Ectodermal cell (in vitro differentiated cells): ENCODE measurements around the gene BMPR1A.

Experiments used
- H3K27ac ChIP-seq: 2 replicates; pipeline ENCODE4 v1.7.0; 2013; ENCODE audit warnings: mild to moderate bottlenecking, low read depth, low read length; ENCODE audit not compliant: insufficient read depth, poor library complexity, severe bottlenecking
- H3K27me3 ChIP-seq: 2 replicates; pipeline ENCODE4 v1.7.0; 2013; ENCODE audit warnings: mild to moderate bottlenecking, low read length; ENCODE audit not compliant: insufficient read depth, control insufficient read depth, poor library complexity, severe bottlenecking
- H3K36me3 ChIP-seq: one replicate; pipeline ENCODE4 v1.7.0; 2013; ENCODE audit warnings: low read length; ENCODE audit not compliant: control insufficient read depth, insufficient read depth
- H3K4me1 ChIP-seq: one replicate; pipeline ENCODE4 v1.7.0; 2013; ENCODE audit warnings: low read length; ENCODE audit not compliant: control insufficient read depth, insufficient read depth
- H3K4me3 ChIP-seq: 2 replicates; pipeline ENCODE4 v1.7.0; 2013; ENCODE audit warnings: low read depth, low read length, control low read depth; ENCODE audit not compliant: insufficient read depth
- H3K9me3 ChIP-seq: 2 replicates; pipeline ENCODE4 v1.7.0; 2013; ENCODE audit warnings: mild to moderate bottlenecking, low read length, moderate library complexity; ENCODE audit not compliant: control insufficient read depth
- WGBS, 2 experiments: methylation state at CpG; one replicate each; pipeline ENCODE4 v1.1.7; 2013; ENCODE audit warnings: missing lambda C conversion rate in 2 of 2; 5-methylcytosine and 5-hydroxymethylcytosine counted together

The BMPR1A gene

GRCh38 chr10:86830043-86830591, 73.7 kb downstream of the BMPR1A start:
- 77 to 78% methylated on average over 4 of the region's 4 CpGs for WGBS, 2 experiments
- no peaks in the 10 kb centered on the region for H3K27me3 ChIP-seq
- H3K4me1 ChIP-seq: no peaks in the 10 kb centered on the region
- H3K9me3 ChIP-seq: no peaks in the 10 kb centered on the region
- H3K27ac ChIP-seq: no peak overlapping the region
- H3K4me3 ChIP-seq: no peak overlapping the region
- H3K36me3 ChIP-seq: no peaks in the 10 kb centered on the region

- no peaks in the 10 kb centered on the region for H3K27me3 ChIP-seq
- H3K4me3 ChIP-seq: no peak overlapping the region
- peaks cover 7% of the 10 kb centered on the region for H3K4me1 ChIP-seq
- H3K36me3 ChIP-seq: no peaks in the 10 kb centered on the region
- no peak overlapping the region for H3K27ac ChIP-seq
- no peaks in the 10 kb centered on the region for H3K9me3 ChIP-seq
These were observed 77.5 kb downstream of the BMPR1A start for GRCh38 chr10:86833969-86834368.

- Histone ChIP-seq H3K27me3 (no peaks in the 10 kb centered on the region), H3K4me3 (no peak overlapping the region)
- 100% methylated on average over 1 of the region's 1 CpG for WGBS, 2 experiments
These were observed 79.6 kb downstream of the BMPR1A start for GRCh38 chr10:86836044-86836443.

GRCh38 chr10:86837663-86838062, 81.2 kb downstream of the BMPR1A start:
- Histone ChIP-seq H3K9me3 (no peaks in the 10 kb centered on the region), H3K4me1 (peaks cover 13% of the 10 kb centered on the region), H3K27ac (no peak overlapping the region), H3K27me3 (no peaks in the 10 kb centered on the region), H3K4me3 (no peak overlapping the region), H3K36me3 (no peaks in the 10 kb centered on the region)
- WGBS, 2 experiments: 53 to 54% methylated on average over 7 of the region's 7 CpGs

More at GRCh38 chr10:86836044-86836443, 79.6 kb downstream of the BMPR1A start:
- Histone ChIP-seq H3K9me3 (no peaks in the 10 kb centered on the region), H3K4me1 (peaks cover 7% of the 10 kb centered on the region), H3K36me3 (no peaks in the 10 kb centered on the region), H3K27ac (no peak overlapping the region)

GRCh38 chr10:86840498-86840897, 84.1 kb downstream of the BMPR1A start:
- H3K27me3 ChIP-seq: no peaks in the 10 kb centered on the region
- 80 to 82% methylated on average over 4 of the region's 4 CpGs for WGBS, 2 experiments
- H3K4me1 ChIP-seq: peaks cover 13% of the 10 kb centered on the region
- H3K27ac ChIP-seq: no peak overlapping the region
- no peaks in the 10 kb centered on the region for H3K9me3 ChIP-seq
- H3K4me3 ChIP-seq: no peak overlapping the region
- no peaks in the 10 kb centered on the region for H3K36me3 ChIP-seq

- Histone ChIP-seq H3K27ac (no peak overlapping the region), H3K9me3 (no peaks in the 10 kb centered on the region), H3K4me3 (no peak overlapping the region), H3K36me3 (no peaks in the 10 kb centered on the region), H3K27me3 (no peaks in the 10 kb centered on the region), H3K4me1 (peaks cover 6% of the 10 kb centered on the region)
- 79 to 87% methylated on average over 3 of the region's 3 CpGs for WGBS, 2 experiments
These were observed 89.7 kb downstream of the BMPR1A start for GRCh38 chr10:86846088-86846487.

- Histone ChIP-seq H3K27me3 (no peaks in the 10 kb centered on the region), H3K36me3 (no peaks in the 10 kb centered on the region), H3K9me3 (no peaks in the 10 kb centered on the region), H3K27ac (no peak overlapping the region), H3K4me1 (no peaks in the 10 kb centered on the region), H3K4me3 (no peak overlapping the region)
These were observed 92.3 kb downstream of the BMPR1A start for GRCh38 chr10:86848747-86849146.

GRCh38 chr10:86849181-86849894, 92.9 kb downstream of the BMPR1A start:
- Histone ChIP-seq H3K27me3 (no peaks in the 10 kb centered on the region), H3K27ac (no peak overlapping the region), H3K9me3 (no peaks in the 10 kb centered on the region), H3K36me3 (no peaks in the 10 kb centered on the region), H3K4me1 (no peaks in the 10 kb centered on the region), H3K4me3 (no peak overlapping the region)
- 92 to 100% methylated on average over 3 to 4 of the region's 4 CpGs for WGBS, 2 experiments

- Histone ChIP-seq H3K4me3 (no peak overlapping the region), H3K36me3 (no peaks in the 10 kb centered on the region), H3K27ac (no peak overlapping the region), H3K4me1 (no peaks in the 10 kb centered on the region), H3K9me3 (no peaks in the 10 kb centered on the region), H3K27me3 (no peaks in the 10 kb centered on the region)
- 92 to 94% methylated on average over 1 of the region's 1 CpG for WGBS, 2 experiments
These were observed 94.1 kb downstream of the BMPR1A start for GRCh38 chr10:86850481-86850880.

GRCh38 chr10:86851328-86852207, 95.1 kb downstream of the BMPR1A start:
- H3K27ac ChIP-seq: no peak overlapping the region
- no peaks in the 10 kb centered on the region for H3K36me3 ChIP-seq
- H3K27me3 ChIP-seq: no peaks in the 10 kb centered on the region
- H3K4me3 ChIP-seq: no peak overlapping the region
- H3K4me1 ChIP-seq: no peaks in the 10 kb centered on the region
- H3K9me3 ChIP-seq: no peaks in the 10 kb centered on the region
- 92 to 93% methylated on average over 10 to 11 of the region's 11 CpGs for WGBS, 2 experiments
